Brain pericyte (primary cell): ENCODE data around the gene CTAGE9.
"Not testable (repeated sequence)": the region's sequence is repeated elsewhere in the genome, so short reads cannot be mapped to it uniquely, and the experiment has no call there.

Experiments
- DNase-seq: peaks from one replicate; pipeline ENCODE4 v3.0.0-alpha.2; 2012; ENCODE audit warnings: low read depth, low spot score

CTAGE9 gene

DNA sequence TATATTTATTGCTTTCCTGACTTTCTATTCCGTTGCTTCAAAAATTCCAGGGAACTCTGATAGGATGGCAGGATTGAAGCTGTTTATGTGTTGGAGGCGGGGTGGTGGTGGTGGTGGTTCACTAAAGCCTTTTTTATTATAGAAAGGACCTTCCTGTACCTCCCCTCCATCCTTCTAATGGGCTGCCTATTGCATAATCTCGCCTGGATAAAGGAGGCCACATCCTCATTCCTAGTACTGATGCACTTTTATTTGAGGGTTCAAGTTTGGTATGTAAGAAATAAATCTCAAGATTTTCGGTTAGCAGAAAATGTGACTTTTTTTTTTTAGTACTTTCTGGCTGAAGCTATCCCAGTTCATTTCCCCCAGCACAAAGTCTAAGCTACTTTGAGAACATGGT lies 18.7 kb upstream of the CTAGE9 start:
- no peak for DNase-seq

DNA sequence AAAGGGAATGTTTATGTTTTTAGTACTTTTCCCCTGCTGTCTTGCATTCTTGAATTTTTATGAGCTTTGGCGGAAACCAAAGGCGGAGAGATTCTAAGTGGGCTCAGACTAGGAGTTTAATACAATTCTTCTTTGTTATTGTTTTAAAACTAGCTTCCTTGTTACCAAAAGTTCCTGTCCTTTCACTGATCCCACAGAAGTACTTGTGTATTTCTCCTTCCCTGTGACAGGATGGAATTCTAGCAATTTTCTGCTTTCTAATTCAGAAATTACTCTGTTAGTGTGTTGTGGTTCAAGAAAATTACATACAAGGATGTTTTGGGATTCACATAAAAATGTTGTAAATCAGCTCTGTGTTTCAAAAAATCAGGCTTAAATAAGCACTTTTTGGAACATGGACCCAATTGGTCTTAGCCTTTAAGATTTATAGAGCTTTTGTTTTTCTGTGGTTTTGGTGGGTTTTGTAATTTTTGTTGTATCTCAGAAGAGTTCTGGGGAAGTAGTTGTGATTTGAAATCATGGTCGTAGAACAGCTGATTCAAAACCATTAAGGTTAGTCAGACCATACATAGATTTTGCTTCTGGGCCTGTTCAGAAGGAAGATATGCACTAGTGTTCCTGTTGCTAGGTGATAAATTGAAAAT lies 17.6 kb upstream of the CTAGE9 start:
- DNase-seq, result no peak

DNA sequence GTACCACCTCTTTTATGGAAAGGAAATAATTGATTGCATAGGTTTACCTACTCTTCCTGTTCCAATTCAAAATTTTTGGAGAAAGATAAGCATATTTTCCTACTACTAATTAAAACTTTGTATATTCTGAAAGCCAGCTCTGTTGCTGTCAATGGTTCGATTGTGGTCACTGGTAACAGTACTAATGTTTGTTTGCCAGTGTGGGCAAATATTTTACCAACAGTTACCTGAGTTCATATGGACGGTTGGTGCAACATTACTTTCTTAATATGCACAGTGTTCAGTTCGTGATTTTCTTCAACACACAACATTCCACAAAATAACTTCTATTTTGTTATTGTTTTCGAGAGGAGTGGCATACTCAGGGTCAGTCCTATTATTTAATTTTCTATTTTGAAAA lies 17.1 kb upstream of the CTAGE9 start:
- no peak for DNase-seq

DNA sequence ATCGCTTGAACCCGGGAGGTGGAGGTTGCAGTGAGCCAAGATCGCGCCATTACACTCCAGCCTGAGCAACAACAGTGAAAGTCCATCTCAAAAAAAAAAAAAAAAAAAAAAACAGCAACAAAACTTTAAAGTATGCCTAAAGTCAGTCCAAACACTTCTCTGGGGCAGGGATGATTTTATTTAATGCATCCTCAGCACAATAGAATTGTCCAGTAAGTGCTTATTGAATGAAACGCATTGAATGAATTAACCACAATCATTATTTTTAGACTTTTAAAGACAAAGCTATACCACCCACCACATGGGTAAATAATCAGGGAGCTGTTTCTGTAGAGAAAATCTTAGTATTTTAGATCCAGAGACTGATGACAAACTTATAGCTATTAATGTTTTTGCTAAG lies 16.6 kb upstream of the CTAGE9 start:
- DNase-seq, result no peak

DNA sequence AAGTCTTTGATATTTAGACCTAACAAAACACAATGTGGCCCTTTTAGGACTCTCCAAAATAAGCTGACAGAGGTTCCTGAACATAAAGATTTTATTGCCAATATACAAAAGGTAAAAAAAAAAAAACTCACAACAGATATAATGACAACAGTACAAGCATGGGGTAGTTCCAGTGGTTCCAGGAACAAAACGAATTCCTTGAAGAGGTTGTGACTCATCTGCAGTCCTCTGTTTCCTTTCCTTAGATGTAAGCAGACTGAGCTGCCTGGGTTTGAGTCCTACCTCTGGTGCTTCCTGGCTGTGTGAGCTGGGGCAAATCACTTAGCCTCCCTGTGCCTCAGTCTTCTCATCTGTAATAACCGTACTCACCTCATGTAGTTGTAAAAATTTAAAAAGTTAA lies 13.3 kb upstream of the CTAGE9 start:
- no peak for DNase-seq

DNA sequence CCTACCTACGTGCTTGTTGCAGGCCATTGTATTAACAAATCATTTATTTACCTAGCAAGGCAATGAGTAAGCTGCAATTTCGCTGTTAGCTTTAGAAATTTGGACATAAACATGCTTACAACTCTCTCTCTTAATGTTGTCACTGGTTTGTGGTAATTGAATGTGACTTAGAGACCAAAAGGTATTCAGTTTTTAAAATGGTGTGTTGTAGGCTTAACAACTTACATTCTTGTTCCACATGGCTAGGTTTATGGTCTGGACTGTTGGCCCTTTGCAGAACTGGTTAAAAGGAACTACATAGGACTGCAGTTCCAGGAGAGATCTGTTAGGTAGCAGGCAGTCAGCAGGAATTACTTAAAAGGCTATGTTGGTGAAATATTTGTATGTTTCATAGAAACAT lies 10.3 kb upstream of the CTAGE9 start:
- no peak for DNase-seq

DNA sequence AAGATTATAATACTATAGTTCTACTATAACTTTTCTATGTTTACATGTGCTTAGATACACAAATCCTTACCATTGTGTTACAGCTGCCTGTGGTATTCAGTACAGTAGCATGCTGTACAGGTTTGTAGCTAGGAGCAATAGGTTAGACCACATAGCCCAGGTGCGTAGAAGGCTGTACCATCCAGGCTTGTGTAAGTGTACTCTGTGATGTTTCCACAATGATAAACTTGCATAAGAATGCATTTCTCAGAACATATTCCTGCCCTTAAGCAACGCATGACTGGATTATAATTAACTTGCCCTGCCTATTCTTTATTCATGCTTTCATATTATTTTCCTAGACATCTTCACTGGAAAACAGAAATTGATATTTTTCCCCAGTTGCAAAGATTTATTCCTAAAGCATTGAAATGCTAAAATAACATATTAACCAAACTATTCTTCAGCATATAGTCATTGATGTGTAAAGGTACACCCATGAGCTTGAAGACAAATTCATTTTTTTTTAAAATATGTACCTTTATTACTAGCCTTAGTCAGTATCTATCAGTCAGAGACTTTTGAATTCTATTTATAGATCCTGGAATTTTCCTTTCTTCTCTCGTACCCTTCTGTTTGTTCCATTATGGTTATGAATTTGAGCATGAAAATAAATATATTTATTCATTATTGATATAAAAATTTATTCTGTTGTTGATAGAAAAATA lies 7.2 kb upstream of the CTAGE9 start:
- DNase-seq, result no peak

DNA sequence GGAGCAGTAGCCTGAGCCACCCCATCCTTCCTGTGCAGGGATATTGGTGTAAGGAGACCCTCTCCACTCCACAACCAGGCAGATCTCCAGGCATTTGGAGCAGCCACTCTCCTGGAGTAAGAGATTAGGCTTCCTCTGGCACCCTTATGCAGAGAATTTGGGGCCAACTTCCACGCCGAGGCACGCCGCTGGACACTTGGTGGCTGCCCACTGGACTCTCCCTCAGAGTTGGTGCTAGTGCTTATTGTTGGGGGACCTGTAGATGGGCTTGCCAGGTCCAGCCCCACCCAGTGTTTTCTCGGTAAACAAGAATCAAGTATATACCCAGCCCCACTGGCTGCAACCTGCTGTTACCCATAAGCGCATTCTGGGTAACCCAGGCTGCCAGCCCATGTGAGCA lies 4.8 kb upstream of the CTAGE9 start:
- DNase-seq, result not testable (repeated sequence)

DNA sequence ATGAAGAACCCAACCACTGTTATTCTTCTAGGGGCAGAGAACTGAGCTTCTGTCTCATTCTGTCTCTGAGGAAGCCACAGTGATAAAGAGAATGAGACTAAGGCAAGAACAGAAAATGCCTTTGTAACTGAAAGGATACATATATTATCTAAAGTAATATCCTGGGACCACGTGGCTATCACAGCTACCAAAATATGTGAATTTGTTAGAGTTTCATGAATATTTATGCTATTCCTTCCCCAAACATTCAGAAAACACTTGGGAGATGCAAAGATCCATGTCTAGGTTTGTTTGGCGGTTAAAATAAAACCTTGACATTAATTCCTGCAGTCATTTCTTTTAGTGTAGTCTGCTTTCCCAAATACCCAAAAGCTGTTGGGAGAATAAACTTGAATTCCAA lies 6.9 kb downstream of the CTAGE9 start:
- not testable (repeated sequence) for DNase-seq

DNA sequence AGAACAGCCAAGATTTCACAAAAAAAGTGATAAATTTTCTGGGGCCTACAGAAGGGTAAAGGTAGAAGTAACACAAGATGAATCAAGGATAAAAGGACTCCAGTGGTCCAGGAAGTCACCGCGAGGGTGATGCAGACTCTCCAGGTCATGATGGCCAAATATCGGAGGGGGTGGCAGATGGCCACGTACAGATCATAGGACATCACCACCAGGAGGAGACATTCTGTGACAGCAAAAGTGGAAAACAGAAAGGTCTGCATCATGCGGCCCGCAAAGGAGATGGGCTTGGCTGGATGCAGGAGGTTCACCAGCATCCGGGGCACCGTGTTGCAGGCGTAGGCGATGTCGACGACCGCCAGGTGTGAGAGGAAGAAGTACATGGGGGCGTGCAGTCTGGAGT lies 10.0 kb downstream of the CTAGE9 start:
- not testable (repeated sequence) for DNase-seq

DNA sequence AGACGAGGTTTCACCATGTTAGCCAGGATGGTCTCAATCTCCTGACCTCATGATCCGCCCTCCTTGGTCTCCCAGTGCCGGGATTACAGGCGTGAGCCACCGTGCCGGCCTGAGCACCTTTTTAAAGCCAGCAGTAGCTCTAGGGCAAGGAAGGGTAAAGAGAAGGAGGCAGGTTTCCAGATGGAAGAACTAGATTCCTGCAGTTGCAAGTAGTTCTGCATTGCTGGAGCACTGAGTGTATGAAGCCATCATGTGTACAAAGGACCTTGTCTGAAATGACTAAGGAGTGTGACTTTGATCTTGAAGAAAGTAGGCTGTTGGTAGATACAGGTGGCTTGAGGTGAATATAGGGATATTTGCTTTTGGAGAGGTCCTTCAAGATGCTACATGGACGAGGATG lies 13.9 kb downstream of the CTAGE9 start:
- DNase-seq, result no peak

DNA sequence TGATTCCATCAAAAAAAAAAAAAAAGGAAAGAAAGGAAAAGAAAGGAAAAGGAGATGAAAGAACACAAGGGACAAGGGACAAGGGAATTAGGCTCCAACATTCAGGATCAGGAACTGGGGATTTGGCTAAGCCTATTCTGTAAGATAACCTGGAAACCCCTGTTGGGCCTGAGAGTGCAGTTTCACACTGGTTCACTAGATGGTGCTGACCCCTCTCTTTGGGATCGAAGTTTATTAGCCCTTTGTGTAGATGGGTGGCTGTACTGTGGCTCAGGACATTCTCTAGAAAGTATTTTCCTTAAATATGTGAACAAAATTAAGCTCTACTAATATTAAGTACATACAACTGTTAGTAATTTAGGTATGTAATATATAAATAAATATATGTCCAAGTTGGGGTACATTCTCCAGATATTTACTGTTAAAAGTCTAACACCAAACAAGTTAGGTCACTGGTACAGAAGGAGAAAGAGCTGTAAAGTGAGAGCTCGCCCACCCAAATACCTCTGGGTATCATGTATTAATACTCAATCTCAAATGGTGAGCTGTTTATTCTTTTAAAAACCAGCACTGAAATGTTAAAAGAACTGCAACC lies 15.9 kb downstream of the CTAGE9 start:
- peak; percentile 18 for DNase-seq

DNA sequence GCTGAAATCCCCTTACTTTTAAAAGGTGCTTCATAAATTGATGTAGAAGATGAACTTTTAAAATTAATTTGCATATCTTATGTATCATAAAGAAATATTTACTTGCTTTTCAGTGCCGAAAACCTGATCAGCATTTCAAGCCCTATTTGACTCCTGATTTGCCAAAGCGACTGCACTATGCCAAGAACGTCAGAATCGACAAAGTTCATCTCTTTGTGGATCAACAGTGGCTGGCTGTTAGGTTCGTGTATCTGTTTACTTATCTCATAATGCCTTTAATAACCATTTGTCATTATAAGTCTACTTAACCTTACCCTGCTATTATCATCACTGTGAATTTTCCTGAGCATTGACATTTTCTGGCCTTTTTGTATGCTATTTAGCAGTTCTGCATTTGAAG lies 17.4 kb downstream of the CTAGE9 start:
- no peak for DNase-seq

DNA sequence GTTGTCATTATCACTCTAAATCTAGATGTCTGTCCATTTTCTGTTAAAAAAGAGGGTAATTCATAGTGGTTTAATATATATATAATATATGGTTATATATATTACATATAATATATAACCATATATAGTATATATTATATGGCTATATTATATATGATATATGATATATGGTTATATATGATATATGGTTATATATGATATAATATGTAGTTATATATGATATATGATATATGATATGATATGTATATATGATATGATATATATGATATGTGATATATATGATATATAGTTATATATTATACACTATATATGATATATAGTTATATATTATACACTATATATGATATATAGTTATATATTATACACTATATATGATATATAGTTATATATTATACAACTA lies 18.2 kb downstream of the CTAGE9 start:
- no peak for DNase-seq

DNA sequence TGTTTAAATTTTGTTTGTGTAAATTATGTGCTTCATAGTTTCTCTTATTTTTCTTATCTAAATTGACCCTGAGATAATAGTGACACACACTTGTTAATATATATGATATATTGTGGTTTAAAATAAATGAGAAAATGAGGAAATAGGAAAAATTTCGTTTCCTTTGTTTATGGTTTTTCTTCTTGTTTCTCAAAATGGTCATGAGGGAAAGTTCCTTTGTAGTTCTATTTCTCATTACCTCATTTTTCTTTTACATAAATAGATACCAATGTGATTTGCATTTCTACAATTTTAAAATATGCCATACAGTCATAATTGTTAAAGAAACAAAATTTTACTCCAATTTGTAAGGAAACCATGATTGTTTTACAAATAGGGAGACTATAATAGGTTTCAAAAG lies 18.8 kb downstream of the CTAGE9 start:
- no peak for DNase-seq

DNA sequence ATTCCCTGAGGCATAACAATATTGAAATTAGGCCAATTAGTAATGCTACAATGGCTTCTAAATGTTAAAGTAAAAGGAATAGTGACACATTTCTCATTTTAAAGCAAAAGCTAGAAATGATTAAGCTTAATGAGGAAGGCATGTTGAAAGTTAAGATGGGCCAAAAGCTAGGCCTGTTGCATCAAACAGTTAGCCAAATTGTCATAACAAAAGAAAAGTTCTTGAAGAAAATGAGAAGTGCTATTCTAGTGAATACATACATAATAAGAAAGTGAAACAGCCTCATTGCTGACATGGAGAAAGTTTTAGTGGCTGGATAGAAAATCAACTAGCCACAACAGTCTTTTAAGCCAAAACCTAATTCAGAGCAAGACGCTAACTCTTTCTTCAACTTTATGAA lies 22.5 kb downstream of the CTAGE9 start:
- DNase-seq, result no peak

DNA sequence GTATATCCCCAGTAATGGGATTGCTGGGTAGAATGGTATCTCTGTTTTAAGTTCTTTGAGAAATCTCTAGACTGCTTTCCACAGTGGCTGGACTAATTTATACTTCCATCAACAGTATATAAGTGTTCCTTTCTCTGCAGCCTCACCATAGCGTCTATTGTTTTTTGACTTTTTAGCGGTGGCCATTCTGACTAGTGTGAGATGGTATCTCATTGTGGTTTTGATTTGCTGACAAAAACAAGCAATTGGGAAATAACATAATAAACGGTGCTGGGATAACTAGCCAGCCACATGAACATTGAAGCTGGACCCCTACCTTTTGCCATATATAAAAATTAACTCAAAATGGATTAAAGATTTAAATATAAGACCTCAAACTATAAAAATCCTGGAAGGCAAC lies 23.8 kb downstream of the CTAGE9 start:
- DNase-seq, result no peak

DNA sequence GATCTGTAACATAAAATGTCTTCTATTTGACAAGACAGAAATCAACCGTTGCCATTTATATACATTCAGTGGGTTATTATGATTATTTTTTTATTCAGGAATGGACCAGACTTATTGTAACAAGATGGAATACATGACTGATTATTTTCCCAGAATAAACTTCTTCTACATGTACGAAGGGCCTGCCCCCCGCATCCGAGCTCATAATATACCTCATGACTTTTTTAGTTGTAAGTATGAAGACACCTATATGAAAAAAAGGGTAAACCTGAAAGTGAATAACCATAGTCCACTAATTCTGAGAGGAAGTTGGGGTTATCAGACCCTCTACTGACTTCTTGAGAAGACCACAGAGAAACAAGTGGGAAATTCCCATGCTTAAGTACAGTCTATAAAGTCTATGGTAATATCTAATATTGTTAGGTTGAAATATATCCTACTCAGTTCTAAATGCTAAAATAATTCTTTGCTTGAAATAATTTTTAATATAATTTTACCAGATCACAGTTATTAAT lies 25.5 kb downstream of the CTAGE9 start:
- DNase-seq, result no peak

DNA sequence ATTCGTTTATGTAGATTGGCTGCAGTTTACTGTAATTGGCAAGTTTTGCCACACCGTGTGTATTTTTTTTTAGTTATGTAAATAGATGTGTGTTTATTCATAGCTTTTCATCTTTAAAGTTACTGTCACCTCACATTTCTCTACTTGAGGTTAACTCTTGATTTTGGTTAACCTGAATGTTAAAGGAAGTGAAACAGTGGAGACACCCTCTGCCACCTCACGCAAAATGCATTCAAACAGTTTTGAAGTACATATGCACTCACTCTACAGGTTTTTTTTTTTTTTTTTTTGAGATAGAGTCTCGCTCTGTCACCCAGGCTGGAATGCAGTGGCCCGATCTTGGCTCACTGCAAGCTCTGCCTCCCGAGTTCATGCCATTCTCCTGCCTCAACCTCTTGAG lies 27.3 kb downstream of the CTAGE9 start:
- no peak for DNase-seq

DNA sequence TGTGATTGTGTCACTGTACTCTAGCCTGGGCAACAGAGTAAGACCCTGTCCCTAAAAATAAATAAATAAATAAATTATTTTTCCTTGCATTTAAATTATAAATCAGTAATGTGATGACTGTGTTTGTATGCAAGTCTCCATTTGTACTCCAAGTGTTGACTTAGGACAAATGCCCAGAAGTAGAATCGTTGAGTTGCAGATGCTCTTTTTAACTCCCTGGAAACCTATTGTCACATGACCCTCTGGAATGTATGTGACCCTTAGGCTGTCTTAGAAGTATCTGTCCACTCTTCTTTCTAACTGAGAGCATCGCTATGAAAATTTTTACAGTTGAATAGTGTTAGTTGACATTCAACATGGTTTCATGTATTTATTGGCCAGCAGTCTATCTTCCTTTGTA lies 28.4 kb downstream of the CTAGE9 start:
- DNase-seq, result peak; percentile 20

DNA sequence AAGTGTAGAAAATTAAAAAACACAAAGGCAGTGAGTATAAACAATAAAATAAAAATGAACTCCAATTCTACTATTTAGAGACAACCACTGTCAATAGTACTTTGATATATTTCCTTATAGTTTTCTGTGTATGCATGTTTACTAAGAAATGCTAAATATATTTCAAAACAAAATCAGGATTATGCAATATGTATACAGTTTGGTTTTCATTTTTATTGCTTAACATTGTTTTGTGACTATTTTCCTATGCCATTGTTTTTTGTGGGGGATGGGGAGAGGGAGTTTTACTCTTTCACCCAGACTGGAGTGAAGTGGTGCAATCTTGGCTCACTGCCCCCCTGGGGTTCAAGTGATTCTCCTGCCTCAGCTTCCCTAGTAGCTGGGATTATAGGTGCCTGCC lies 29.2 kb downstream of the CTAGE9 start:
- DNase-seq, result no peak

DNA sequence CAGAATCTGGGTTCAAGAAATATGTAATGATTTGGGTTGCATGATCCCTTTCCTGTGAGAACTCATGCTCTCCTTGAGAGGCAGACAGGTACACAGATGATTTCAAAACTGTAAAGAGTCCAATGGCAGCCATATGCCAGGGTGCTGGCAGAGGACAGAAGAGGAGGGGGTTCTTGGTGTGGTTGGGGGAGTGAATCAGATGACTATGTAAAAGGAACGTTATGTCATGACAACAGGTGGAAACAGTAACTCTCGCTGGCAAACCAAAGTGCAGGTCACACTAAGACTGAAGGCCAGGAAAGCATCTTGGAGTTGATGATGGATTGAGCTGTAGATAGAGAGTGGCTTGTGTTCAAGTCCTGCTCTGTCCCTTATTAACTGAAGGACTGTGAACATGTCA lies 29.9 kb downstream of the CTAGE9 start:
- DNase-seq, result no peak

DNA sequence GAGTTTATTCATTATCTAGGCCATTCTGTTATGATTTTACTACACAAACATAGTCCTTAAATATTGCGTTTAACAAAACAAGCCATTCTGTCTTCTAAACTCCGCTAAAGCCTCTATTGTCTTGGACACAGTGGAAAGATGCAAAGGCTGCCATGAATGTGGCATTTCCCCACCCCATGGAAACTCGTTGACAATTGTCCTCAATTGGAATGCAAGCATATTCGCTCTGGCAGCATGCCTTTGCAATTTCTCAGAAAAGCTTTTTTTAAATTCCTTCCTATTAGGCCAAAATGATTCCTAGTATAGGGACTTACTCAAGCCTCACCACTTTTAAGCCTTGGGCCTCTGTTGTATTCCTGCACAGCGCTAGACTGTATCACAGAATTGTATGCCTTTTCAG lies 32.4 kb downstream of the CTAGE9 start:
- DNase-seq, result no peak
